Cardiac muscle cell (in vitro differentiated cells and primary cell): ENCODE measurements around the gene GPAT3. TPM values are rescaled to one million over a fixed set of nuclear protein-coding genes. Genes with fewer than 3 reads are reported as not detected.

Experiments
- DNase-seq, 2 donors: peaks; one replicate each; pipeline versions ENCODE4 v3.0.0 to v3.0.0-alpha.2; 2010 to 2017; ENCODE audit warnings: low read depth in 1 of 2, low spot score in 1 of 2
- H3K27ac ChIP-seq: fragments of 200-600 bp; sonication (generic); 2 replicates; pipeline ENCODE4 v1.5.1; 2016
- H3K27me3 ChIP-seq: fragments of 200-600 bp; sonication (generic); 2 replicates; pipeline ENCODE4 v1.6.0; 2016; ENCODE audit warnings: control low read depth
- H3K36me3 ChIP-seq: fragments of 200-600 bp; sonication (generic); 2 replicates; pipeline ENCODE4 v1.5.1; 2016; ENCODE audit warnings: control low read depth
- H3K4me1 ChIP-seq: fragments of 200-600 bp; sonication (generic); 2 replicates; pipeline ENCODE4 v1.8.1; 2017; ENCODE audit warnings: low read depth, mild to moderate bottlenecking, mixed run types
- H3K4me3 ChIP-seq: fragments of 200-600 bp; sonication (generic); 2 replicates; pipeline ENCODE4 v1.5.1; 2016; ENCODE audit warnings: mild to moderate bottlenecking
- H3K9me3 ChIP-seq: fragments of 200-600 bp; sonication (generic); 2 replicates; pipeline ENCODE4 v1.5.1; 2017; ENCODE audit warnings: low read depth, mild to moderate bottlenecking, control low read depth
- polyA plus RNA-seq: library from polyadenylated mRNA; unstranded; fragments of >200 nt; fragmentation: Nextera tagmentation; extraction: Ambion mirVana; gene quantifications from 2 replicates; pipeline ENCODE4 v1.2.1, GENCODE V29; 2016
- total RNA-seq: library from RNA; depleted of rRNA; stranded (reverse); fragments of >200 nt; gene quantifications from 2 replicates; pipeline ENCODE4 v1.2.3, GENCODE V29; 2016
- TF ChIP-seq, protein P1 (sequence below): IDR thresholded peaks from 2 replicates; pipeline ENCODE4 v1.5.1; 2012; ENCODE audit warnings: low read depth, mild to moderate bottlenecking, low read length

GPAT3 gene
- total and polyA plus RNA-seq, 2 experiments from 2014 or later, result 2.3 to 5.1 TPM

GRCh38 chr4:83605744-83606172 is 69.8 kb downstream of the GPAT3 start:
- Histone ChIP-seq H3K36me3 (no peaks in the 10 kb centered on the region), H3K9me3 (no peaks in the 10 kb centered on the region), H3K27ac (no peak overlapping the region), H3K4me3 (no peak overlapping the region), H3K4me1 (peaks cover 7% of the 10 kb centered on the region), H3K27me3 (no peaks in the 10 kb centered on the region)
- TF ChIP-seq, protein P1, sequence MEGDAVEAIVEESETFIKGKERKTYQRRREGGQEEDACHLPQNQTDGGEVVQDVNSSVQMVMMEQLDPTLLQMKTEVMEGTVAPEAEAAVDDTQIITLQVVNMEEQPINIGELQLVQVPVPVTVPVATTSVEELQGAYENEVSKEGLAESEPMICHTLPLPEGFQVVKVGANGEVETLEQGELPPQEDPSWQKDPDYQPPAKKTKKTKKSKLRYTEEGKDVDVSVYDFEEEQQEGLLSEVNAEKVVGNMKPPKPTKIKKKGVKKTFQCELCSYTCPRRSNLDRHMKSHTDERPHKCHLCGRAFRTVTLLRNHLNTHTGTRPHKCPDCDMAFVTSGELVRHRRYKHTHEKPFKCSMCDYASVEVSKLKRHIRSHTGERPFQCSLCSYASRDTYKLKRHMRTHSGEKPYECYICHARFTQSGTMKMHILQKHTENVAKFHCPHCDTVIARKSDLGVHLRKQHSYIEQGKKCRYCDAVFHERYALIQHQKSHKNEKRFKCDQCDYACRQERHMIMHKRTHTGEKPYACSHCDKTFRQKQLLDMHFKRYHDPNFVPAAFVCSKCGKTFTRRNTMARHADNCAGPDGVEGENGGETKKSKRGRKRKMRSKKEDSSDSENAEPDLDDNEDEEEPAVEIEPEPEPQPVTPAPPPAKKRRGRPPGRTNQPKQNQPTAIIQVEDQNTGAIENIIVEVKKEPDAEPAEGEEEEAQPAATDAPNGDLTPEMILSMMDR, result no peak
- DNase-seq, result no peak

- Histone ChIP-seq H3K4me1 (peaks cover 7% of the 10 kb centered on the region), H3K9me3 (no peaks in the 10 kb centered on the region), H3K27me3 (no peaks in the 10 kb centered on the region), H3K27ac (no peak overlapping the region), H3K4me3 (no peak overlapping the region), H3K36me3 (no peaks in the 10 kb centered on the region)
- TF ChIP-seq, protein P1, result no peak
- no peak for DNase-seq
Observed at GRCh38 chr4:83606460-83606859, 70.6 kb downstream of the GPAT3 start.

- no peak overlapping the region for H3K27ac ChIP-seq
Observed at GRCh38 chr4:83606898-83607297, 71.0 kb downstream of the GPAT3 start.

GRCh38 chr4:83609365-83609764 is 73.5 kb downstream of the GPAT3 start:
- no peaks in the 10 kb centered on the region for H3K27me3 ChIP-seq
- DNase-seq, result no peak
- H3K4me1 ChIP-seq, result peaks cover 7% of the 10 kb centered on the region
- H3K9me3 ChIP-seq, result no peaks in the 10 kb centered on the region
- H3K36me3 ChIP-seq, result no peaks in the 10 kb centered on the region
- H3K27ac ChIP-seq, result no peak overlapping the region
- no peak overlapping the region for H3K4me3 ChIP-seq
- TF ChIP-seq, protein P1, result no peak

More at GRCh38 chr4:83606898-83607297, 71.0 kb downstream of the GPAT3 start:
- H3K4me3 ChIP-seq, result no peak overlapping the region
- TF ChIP-seq, protein P1, result no peak
- H3K4me1 ChIP-seq, result peaks cover 7% of the 10 kb centered on the region
- no peak for DNase-seq
- H3K36me3 ChIP-seq, result no peaks in the 10 kb centered on the region
- H3K27me3 ChIP-seq, result no peaks in the 10 kb centered on the region
- H3K9me3 ChIP-seq, result no peaks in the 10 kb centered on the region

DNA sequence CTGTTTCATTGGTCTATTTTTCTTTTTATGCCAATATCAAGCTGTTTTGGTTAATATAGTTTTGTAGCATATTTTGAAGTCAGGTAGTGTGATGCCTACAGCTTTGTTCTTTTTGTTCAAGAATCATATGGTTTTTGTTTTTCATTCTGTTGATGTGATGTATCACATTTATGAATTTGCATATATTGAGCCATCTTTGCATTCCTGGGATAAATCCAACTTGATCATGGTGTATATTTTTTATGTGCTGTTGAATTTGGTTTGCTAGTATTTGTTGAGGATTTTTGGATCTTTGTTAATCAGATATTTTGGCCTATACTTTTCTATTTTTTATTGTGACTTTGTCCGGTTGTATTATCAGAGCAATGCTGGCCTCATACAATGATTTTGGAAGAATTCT is 74.8 kb downstream of the GPAT3 start:
- no peaks in the 10 kb centered on the region for H3K27me3 ChIP-seq
- no peak overlapping the region for H3K4me3 ChIP-seq
- TF ChIP-seq, protein P1, result no peak
- no peaks in the 10 kb centered on the region for H3K36me3 ChIP-seq
- DNase-seq, result no peak
- H3K4me1 ChIP-seq, result peaks cover 7% of the 10 kb centered on the region
- no peak overlapping the region for H3K27ac ChIP-seq
- no peaks in the 10 kb centered on the region for H3K9me3 ChIP-seq

- H3K4me3 ChIP-seq, result no peak overlapping the region
- H3K27me3 ChIP-seq, result no peaks in the 10 kb centered on the region
- H3K36me3 ChIP-seq, result no peaks in the 10 kb centered on the region
- TF ChIP-seq, protein P1, result no peak
- peaks cover 11% of the 10 kb centered on the region for H3K4me1 ChIP-seq
- no peak for DNase-seq
- H3K9me3 ChIP-seq, result no peaks in the 10 kb centered on the region
- no peak overlapping the region for H3K27ac ChIP-seq
Observed at GRCh38 chr4:83613023-83613422, 77.1 kb downstream of the GPAT3 start.
